Measurements from ENCODE around the gene PARPBP. TPM values are rescaled to one million over a fixed set of nuclear protein-coding genes. Genes with fewer than 3 reads are reported as not detected.
A peak's percentile ranks its signal among the peaks of the same experiment; 100 is the strongest.
"Not testable (repeated sequence)": the region's sequence is repeated elsewhere in the genome, so short reads cannot be mapped to it uniquely, and the experiment has no call there.

The PARPBP gene, protein sequence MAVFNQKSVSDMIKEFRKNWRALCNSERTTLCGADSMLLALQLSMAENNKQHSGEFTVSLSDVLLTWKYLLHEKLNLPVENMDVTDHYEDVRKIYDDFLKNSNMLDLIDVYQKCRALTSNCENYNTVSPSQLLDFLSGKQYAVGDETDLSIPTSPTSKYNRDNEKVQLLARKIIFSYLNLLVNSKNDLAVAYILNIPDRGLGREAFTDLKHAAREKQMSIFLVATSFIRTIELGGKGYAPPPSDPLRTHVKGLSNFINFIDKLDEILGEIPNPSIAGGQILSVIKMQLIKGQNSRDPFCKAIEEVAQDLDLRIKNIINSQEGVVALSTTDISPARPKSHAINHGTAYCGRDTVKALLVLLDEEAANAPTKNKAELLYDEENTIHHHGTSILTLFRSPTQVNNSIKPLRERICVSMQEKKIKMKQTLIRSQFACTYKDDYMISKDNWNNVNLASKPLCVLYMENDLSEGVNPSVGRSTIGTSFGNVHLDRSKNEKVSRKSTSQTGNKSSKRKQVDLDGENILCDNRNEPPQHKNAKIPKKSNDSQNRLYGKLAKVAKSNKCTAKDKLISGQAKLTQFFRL
- 1 to 10 TPM in 5 of 6 donors, not detected in 1; 1.2 to 3.8 (median 1.8) TPM for total RNA-seq

DNA sequence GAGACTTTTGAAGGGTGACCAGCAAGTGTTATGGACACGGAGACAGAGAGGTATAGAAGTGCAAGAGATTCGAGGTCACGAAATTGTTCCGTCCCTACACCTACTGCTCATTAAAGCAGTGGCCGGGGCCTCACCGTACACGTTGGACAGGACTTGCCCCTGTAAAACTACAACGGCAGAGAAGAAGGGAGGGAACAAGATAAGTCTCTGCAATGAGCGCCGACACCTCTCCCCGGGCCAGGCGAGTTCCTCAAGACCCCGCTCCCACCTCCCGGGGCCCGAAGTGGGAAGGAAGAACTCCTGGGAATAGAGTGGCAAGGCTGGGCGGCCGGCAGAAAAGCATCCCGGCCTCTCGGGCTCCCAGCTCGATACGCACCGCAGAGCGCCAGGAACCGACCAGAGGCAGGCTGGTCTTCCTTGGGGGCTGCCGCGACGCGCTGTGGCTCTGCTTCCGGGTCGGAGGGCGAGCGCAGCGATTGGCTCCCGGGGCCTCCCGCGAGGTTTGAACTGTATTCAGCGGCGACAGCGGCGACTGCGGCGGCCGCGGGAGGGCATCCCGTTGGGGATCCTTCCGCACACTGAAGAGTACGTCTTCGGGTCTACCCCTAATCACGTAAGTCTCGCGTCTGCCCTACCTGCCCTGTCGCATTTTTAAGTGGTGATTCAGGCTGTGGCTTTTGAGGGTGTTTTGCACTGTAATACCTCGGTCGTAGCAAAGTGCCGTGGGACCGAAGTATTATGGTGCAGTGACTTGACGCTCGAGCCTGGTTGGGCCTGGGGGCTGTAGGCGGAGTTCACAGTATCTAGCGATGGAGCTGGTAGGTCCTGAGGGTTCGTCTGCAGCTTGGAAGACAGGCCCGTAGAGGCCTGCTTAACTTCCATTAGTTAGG is at the start of gene PARPBP, which contains the start of gene NUP37:
Gene PARPBP, plus strand, starts transcription at position 510 of the 890 bp plus-strand sequence. CDS start 3,706 bp downstream, outside the sequence.
Gene NUP37, minus strand, starts transcription at position 441 of the 890 bp plus-strand sequence. CDS start 1,596 bp downstream, outside the sequence.
- Histone ChIP-seq H3K4me1 (peaks cover 16 to 21% (median 19%) of the 10 kb centered on the region in 4 donors), H3K36me3 (peaks cover 0 to 28% (median 0%) of the 10 kb centered on the region in 4 donors), H3K9me3 (no peaks in the 10 kb centered on the region), H3K27me3 (no peaks in the 10 kb centered on the region), H3K27ac (peak within 1 kb of the TSS; percentile 76 to 91 (median 88)), H3K4me3 (peak within 1 kb of the TSS; percentile 70 to 88 (median 83))
- ATAC-seq (ENCODE audit: low FRiP score in 2 of 2): peak; percentile 98 to 100
- peak; percentile 89 to 99 for DNase-seq
- 0% methylated on average over 38 to 61 of the region's 62 CpGs for WGBS, 2 donors
- TF ChIP-seq POLR2A (IDR thresholded peaks at IDR 0.05) (peak in 3 of 4 donors; percentile 60 to 79 (median 70)), POLR2AphosphoS5 (IDR thresholded peaks at IDR 0.05) (peak; percentile 87 to 92), EP300 (IDR thresholded peaks at IDR 0.05) (no peak), CTCF (IDR thresholded peaks at IDR 0.05) (peak in 2 of 6 experiments; percentile 15 to 17)

GRCh38 chr12:102072092-102072491 is 47.9 kb upstream of the PARPBP start:
- DNase-seq; H3K9me3 ChIP-seq; H3K27ac ChIP-seq; ATAC-seq (ENCODE audit: low FRiP score in 2 of 2); H3K4me1 ChIP-seq; H3K4me3 ChIP-seq; H3K27me3 ChIP-seq: not testable (repeated sequence)
- 88 to 94% methylated on average over 7 of the region's 7 CpGs for WGBS, 2 donors
- H3K36me3 ChIP-seq: peaks cover 0 to 38% (median 5%) of the 10 kb centered on the region in 4 donors

GRCh38 chr12:102080842-102081241 is 39.1 kb upstream of the PARPBP start:
- Histone ChIP-seq H3K27ac (no peak overlapping the region), H3K27me3 (no peaks in the 10 kb centered on the region), H3K9me3 (no peaks in the 10 kb centered on the region), H3K4me3 (no peak overlapping the region), H3K36me3 (peaks cover 0 to 58% (median 8%) of the 10 kb centered on the region in 4 donors), H3K4me1 (peaks cover 0 to 5% (median 0%) of the 10 kb centered on the region in 4 donors)
- 72 to 79% methylated on average over 4 of the region's 4 CpGs for WGBS, 2 donors
- no peak for ATAC-seq (ENCODE audit: low FRiP score in 2 of 2)
- TF ChIP-seq CTCF (IDR thresholded peaks at IDR 0.05) (no peak), POLR2A (IDR thresholded peaks at IDR 0.05) (no peak), POLR2AphosphoS5 (IDR thresholded peaks at IDR 0.05) (no peak), EP300 (IDR thresholded peaks at IDR 0.05) (no peak)
- DNase-seq: peak in 1 of 2 donors; percentile 26

GRCh38 chr12:102089228-102089835 is 30.7 kb upstream of the PARPBP start:
- H3K4me3 ChIP-seq; H3K4me1 ChIP-seq; H3K27me3 ChIP-seq; H3K9me3 ChIP-seq; H3K27ac ChIP-seq; ATAC-seq (ENCODE audit: low FRiP score in 2 of 2): not testable (repeated sequence)
- peak in 1 of 2 donors; percentile 68 for DNase-seq
- peaks cover 0 to 18% (median 5%) of the 10 kb centered on the region in 4 donors for H3K36me3 ChIP-seq
- WGBS, 2 donors: 96 to 100% methylated on average over 1 to 37 of the region's 38 CpGs

- Histone ChIP-seq H3K27ac (no peak overlapping the region), H3K27me3 (no peaks in the 10 kb centered on the region), H3K36me3 (peaks cover 0 to 18% (median 1%) of the 10 kb centered on the region in 4 donors), H3K4me3 (no peak overlapping the region), H3K4me1 (no peaks in the 10 kb centered on the region), H3K9me3 (no peaks in the 10 kb centered on the region)
- no peak for TF ChIP-seq CTCF (IDR thresholded peaks at IDR 0.05)
- TF ChIP-seq POLR2AphosphoS5 (IDR thresholded peaks at IDR 0.05): no peak
- TF ChIP-seq EP300 (IDR thresholded peaks at IDR 0.05): no peak
- TF ChIP-seq POLR2A (IDR thresholded peaks at IDR 0.05): no peak
- ATAC-seq (ENCODE audit: low FRiP score in 2 of 2) (no peak), DNase-seq (no peak)
Measured at GRCh38 chr12:102093319-102093718, 26.7 kb upstream of the PARPBP start.
